PFSK-1 (cell line): ENCODE data around the gene PLGLB1. TPM values are rescaled to one million over a fixed set of nuclear protein-coding genes. Genes with fewer than 3 reads are reported as not detected.
"Not testable (repeated sequence)": the region's sequence is repeated elsewhere in the genome, so short reads cannot be mapped to it uniquely, and the experiment has no call there.

Source experiments
- POLR2AphosphoS5 ChIP-seq: IDR thresholded peaks from 2 replicates; pipeline ENCODE4 v1.6.1; 2012; ENCODE audit warnings: low read depth, mild to moderate bottlenecking, control low read depth, low read length, moderate library complexity
- SIN3A ChIP-seq: IDR thresholded peaks from 2 replicates; pipeline ENCODE4 v1.6.1; 2012; ENCODE audit warnings: mild to moderate bottlenecking, low read length, moderate library complexity, borderline replicate concordance; ENCODE audit not compliant: insufficient read depth
- TAF1 ChIP-seq: IDR thresholded peaks from 2 replicates; pipeline ENCODE4 v1.6.1; 2012; ENCODE audit warnings: low read length, control low read depth, borderline replicate concordance; ENCODE audit not compliant: insufficient read depth
- polyA plus RNA-seq: library from polyadenylated mRNA; unstranded; fragments of >200 nt; gene quantifications from one replicate; pipeline ENCODE4 v1.2.1, GENCODE V29; 2012; ENCODE audit warnings: low read depth, missing spikeins; ENCODE audit not compliant: insufficient read length

Gene PLGLB1
- polyA plus RNA-seq: 0.34 TPM

GRCh38 chr2:87021744-87022143 is at the start of gene PLGLB1:
Gene PLGLB1, minus strand, starts transcription at chr2:87021844. Its CDS starts 61 bp downstream, at chr2:87021783.
- TF ChIP-seq SIN3A, POLR2AphosphoS5, TAF1: not testable (repeated sequence)
